ENCODE data around the gene BNIP5.

The BNIP5 gene

GRCh38 chr6:36330366-36330765, 6.3 kb downstream of the BNIP5 start:
- no peak for ATAC-seq
- no peak for TF ChIP-seq BACH2 (CRISPR knock-in tag; IDR thresholded peaks at IDR 0.05; ENCODE audit: borderline replicate concordance)
- TF ChIP-seq OSR1 (CRISPR knock-in tag; IDR thresholded peaks at IDR 0.05): no peak
- TF ChIP-seq ZNF565 (CRISPR knock-in tag; conservative IDR thresholded peaks at IDR 0.05; ENCODE audit: low read depth): no peak
- no peak for TF ChIP-seq POU6F1 (CRISPR knock-in tag; IDR thresholded peaks at IDR 0.05; ENCODE audit: borderline replicate concordance, low read depth)
- TF ChIP-seq TCF4 (CRISPR knock-in tag; IDR thresholded peaks at IDR 0.05; ENCODE audit: borderline replicate concordance): no peak
- no peak for TF ChIP-seq ESRRG (CRISPR knock-in tag; IDR thresholded peaks at IDR 0.05)
- TF ChIP-seq RARB (CRISPR knock-in tag; IDR thresholded peaks at IDR 0.05): no peak
- TF ChIP-seq TSHZ2 (CRISPR knock-in tag; IDR thresholded peaks at IDR 0.05): no peak
- no peak for TF ChIP-seq CREB5 (CRISPR knock-in tag; IDR thresholded peaks at IDR 0.05; ENCODE audit: low read depth)
- TF ChIP-seq ZC3H10 (CRISPR knock-in tag; IDR thresholded peaks at IDR 0.05): no peak
- no peak for TF ChIP-seq PPARA (CRISPR knock-in tag; IDR thresholded peaks at IDR 0.05; ENCODE audit: borderline replicate concordance)
- TF ChIP-seq SNAI2 (CRISPR knock-in tag; IDR thresholded peaks at IDR 0.05): no peak
- TF ChIP-seq ZNF8 (CRISPR knock-in tag; IDR thresholded peaks at IDR 0.05): no peak
- TF ChIP-seq ZNF70 (CRISPR knock-in tag; IDR thresholded peaks at IDR 0.05): no peak
- TF ChIP-seq ZFP3 (CRISPR knock-in tag; IDR thresholded peaks at IDR 0.05): no peak

- no peak for TF ChIP-seq TOX (CRISPR knock-in tag; IDR thresholded peaks at IDR 0.05; ENCODE audit: borderline replicate concordance)
- no peak for TF ChIP-seq ARNTL (CRISPR knock-in tag; IDR thresholded peaks at IDR 0.05; ENCODE audit: borderline replicate concordance, low read depth)
- no peak for TF ChIP-seq ZNF565 (CRISPR knock-in tag; conservative IDR thresholded peaks at IDR 0.05; ENCODE audit: low read depth)
- TF ChIP-seq ZNF70 (CRISPR knock-in tag; IDR thresholded peaks at IDR 0.05): no peak
- no peak for ATAC-seq
Observed at GRCh38 chr6:36329798-36330291, 6.8 kb downstream of the BNIP5 start.

- ATAC-seq: no peak
- TF ChIP-seq ZC3H10 (CRISPR knock-in tag; IDR thresholded peaks at IDR 0.05) (no peak), TCF4 (CRISPR knock-in tag; IDR thresholded peaks at IDR 0.05; ENCODE audit: borderline replicate concordance) (no peak), ZFP3 (CRISPR knock-in tag; IDR thresholded peaks at IDR 0.05) (no peak), PATZ1 (CRISPR knock-in tag; IDR thresholded peaks at IDR 0.05; ENCODE audit: borderline replicate concordance) (no peak), GLIS3 (CRISPR knock-in tag; IDR thresholded peaks at IDR 0.05) (no peak), ISL1 (CRISPR knock-in tag; IDR thresholded peaks at IDR 0.05) (no peak), CSRNP3 (CRISPR knock-in tag; IDR thresholded peaks at IDR 0.05) (no peak), ZNF565 (CRISPR knock-in tag; conservative IDR thresholded peaks at IDR 0.05; ENCODE audit: low read depth) (no peak), ZFP30 (CRISPR knock-in tag; IDR thresholded peaks at IDR 0.05) (no peak), ZNF8 (CRISPR knock-in tag; IDR thresholded peaks at IDR 0.05) (no peak), PPARA (CRISPR knock-in tag; IDR thresholded peaks at IDR 0.05; ENCODE audit: borderline replicate concordance) (no peak), OSR1 (CRISPR knock-in tag; IDR thresholded peaks at IDR 0.05) (no peak)
Observed at GRCh38 chr6:36328600-36328999, 8.1 kb downstream of the BNIP5 start.
